Parathyroid adenoma (tissue), 2 donors: ENCODE measurements around the gene MYO3B.

Source experiments
- H2AFZ ChIP-seq: fragments of 300-600 bp; sonication (generic); one replicate; pipeline ENCODE4 v1.7.0; 2017; ENCODE audit warnings: antibody characterized with exemption, mild to moderate bottlenecking
- H3K27ac ChIP-seq: fragments of 300-600 bp; sonication (generic); one replicate; pipeline ENCODE4 v1.7.0; 2017
- H3K27me3 ChIP-seq: fragments of 300-600 bp; sonication (generic); one replicate; pipeline ENCODE4 v1.7.0; 2017; ENCODE audit warnings: low read length; ENCODE audit not compliant: control insufficient read depth, insufficient read depth
- H3K36me3 ChIP-seq: fragments of 300-600 bp; sonication (generic); one replicate; pipeline ENCODE4 v1.7.0; 2017; ENCODE audit warnings: low read length; ENCODE audit not compliant: control insufficient read depth, insufficient read depth
- H3K4me1 ChIP-seq: fragments of 300-600 bp; sonication (generic); one replicate; pipeline ENCODE4 v1.7.0; 2017; ENCODE audit warnings: control low read depth
- H3K4me2 ChIP-seq: fragments of 300-600 bp; sonication (generic); one replicate; pipeline ENCODE4 v1.7.0; 2017; ENCODE audit warnings: low read length
- H3K4me3 ChIP-seq: fragments of 300-600 bp; sonication (generic); one replicate; pipeline ENCODE4 v1.7.0; 2017; ENCODE audit warnings: low read depth, low read length
- H3K79me2 ChIP-seq: fragments of 300-600 bp; sonication (generic); one replicate; pipeline ENCODE4 v1.7.0; 2017; ENCODE audit warnings: control low read depth
- H3K9ac ChIP-seq: fragments of 300-600 bp; sonication (generic); one replicate; pipeline ENCODE4 v1.7.0; 2017; ENCODE audit warnings: mild to moderate bottlenecking
- H3K9me3 ChIP-seq: fragments of 300-600 bp; sonication (generic); one replicate; pipeline ENCODE4 v1.7.0; 2017; ENCODE audit warnings: low read length; ENCODE audit not compliant: control insufficient read depth
- TF ChIP-seq, protein P1 (sequence below): fragments of 300-600 bp; sonication (generic); IDR thresholded peaks from one replicate; pipeline ENCODE4 v1.7.0; 2017; ENCODE audit warnings: antibody characterized with exemption, mild to moderate bottlenecking
- donor health status: primary hyperparathyroidism.

The MYO3B gene

DNA sequence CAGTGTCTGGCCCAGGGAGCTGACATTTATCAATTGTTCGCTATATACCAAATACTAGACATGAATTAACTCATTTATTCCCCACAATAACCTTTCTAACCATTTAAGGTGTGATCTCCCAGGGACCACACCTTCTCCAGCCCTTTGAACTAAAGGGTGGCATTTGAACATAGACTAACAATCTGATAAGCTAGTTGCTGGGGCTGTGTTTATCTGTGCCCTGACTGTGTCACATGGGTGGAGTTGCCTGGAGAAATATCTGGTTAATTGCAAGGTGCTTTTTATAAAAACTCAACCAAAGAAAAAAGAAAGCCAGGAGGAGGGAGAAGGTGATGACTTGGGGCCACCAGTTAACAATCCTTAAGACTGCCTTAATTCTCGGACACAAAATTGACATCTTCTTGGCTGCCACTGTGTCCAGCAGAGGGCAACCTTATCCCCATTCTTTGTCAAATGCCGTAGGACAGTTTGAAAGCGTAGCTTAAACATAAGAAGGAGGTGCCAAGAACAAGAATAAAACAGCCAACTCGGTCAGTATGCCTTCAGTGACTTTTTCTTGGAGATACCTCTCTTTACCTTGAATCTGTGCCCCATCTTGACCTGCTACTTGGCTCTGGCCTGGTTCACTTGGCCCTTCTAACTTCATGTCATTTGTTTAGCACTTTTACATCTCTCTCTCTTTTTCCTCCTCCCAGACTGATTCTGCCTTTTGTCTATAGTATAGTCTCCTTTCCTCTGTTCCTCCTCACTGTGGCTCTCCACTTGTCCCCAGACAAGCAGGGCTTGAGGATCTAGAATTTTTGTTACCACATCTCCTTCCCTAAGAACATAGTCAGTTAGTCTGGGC is 183.4 kb downstream of the MYO3B start:
- Histone ChIP-seq H3K27me3 (no peaks in the 10 kb centered on the region), H3K9me3 (no peaks in the 10 kb centered on the region), H3K4me2 (peak overlapping the region; percentile 40), H3K4me1 (no peaks in the 10 kb centered on the region), H3K4me3 (peak overlapping the region; percentile 4), H3K36me3 (no peaks in the 10 kb centered on the region), H3K9ac (no peak overlapping the region), H3K27ac (no peak overlapping the region), H2AFZ (peak overlapping the region; percentile 68), H3K79me2 (no peaks in the 10 kb centered on the region)
- TF ChIP-seq, protein P1, sequence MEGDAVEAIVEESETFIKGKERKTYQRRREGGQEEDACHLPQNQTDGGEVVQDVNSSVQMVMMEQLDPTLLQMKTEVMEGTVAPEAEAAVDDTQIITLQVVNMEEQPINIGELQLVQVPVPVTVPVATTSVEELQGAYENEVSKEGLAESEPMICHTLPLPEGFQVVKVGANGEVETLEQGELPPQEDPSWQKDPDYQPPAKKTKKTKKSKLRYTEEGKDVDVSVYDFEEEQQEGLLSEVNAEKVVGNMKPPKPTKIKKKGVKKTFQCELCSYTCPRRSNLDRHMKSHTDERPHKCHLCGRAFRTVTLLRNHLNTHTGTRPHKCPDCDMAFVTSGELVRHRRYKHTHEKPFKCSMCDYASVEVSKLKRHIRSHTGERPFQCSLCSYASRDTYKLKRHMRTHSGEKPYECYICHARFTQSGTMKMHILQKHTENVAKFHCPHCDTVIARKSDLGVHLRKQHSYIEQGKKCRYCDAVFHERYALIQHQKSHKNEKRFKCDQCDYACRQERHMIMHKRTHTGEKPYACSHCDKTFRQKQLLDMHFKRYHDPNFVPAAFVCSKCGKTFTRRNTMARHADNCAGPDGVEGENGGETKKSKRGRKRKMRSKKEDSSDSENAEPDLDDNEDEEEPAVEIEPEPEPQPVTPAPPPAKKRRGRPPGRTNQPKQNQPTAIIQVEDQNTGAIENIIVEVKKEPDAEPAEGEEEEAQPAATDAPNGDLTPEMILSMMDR: peak; percentile 58

DNA sequence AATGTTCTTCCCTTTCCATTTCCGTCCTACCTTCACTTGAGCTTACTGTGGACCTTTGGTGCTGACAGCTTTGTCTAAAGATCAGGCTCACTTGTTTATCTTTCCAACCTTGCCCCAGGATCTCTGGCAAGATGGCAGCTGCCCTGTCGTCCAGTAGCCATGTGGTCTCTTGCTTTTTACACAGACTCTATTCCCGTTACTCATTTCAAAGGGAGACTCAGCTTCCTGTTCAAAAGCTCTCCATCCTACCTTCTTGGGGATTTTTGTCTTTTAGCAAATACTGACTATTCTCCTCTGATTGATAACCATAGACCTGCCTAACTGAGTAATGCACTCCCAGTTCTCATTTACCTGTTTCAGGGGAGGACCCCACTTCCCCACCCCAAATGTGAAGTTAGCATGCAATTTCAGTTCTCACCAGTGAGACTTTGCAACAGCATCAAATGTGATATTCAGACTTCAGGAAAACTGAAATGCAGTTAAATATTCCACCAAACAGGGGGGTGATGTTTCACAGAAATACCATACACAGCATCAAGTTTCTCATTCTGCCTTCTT is 184.4 kb downstream of the MYO3B start:
- Histone ChIP-seq H3K79me2 (no peaks in the 10 kb centered on the region), H3K9me3 (no peaks in the 10 kb centered on the region), H3K4me1 (no peaks in the 10 kb centered on the region), H3K27me3 (no peaks in the 10 kb centered on the region), H3K9ac (no peak overlapping the region), H3K4me3 (no peak overlapping the region), H2AFZ (no peak overlapping the region), H3K4me2 (no peak overlapping the region), H3K27ac (no peak overlapping the region), H3K36me3 (no peaks in the 10 kb centered on the region)
- TF ChIP-seq, protein P1: no peak

DNA sequence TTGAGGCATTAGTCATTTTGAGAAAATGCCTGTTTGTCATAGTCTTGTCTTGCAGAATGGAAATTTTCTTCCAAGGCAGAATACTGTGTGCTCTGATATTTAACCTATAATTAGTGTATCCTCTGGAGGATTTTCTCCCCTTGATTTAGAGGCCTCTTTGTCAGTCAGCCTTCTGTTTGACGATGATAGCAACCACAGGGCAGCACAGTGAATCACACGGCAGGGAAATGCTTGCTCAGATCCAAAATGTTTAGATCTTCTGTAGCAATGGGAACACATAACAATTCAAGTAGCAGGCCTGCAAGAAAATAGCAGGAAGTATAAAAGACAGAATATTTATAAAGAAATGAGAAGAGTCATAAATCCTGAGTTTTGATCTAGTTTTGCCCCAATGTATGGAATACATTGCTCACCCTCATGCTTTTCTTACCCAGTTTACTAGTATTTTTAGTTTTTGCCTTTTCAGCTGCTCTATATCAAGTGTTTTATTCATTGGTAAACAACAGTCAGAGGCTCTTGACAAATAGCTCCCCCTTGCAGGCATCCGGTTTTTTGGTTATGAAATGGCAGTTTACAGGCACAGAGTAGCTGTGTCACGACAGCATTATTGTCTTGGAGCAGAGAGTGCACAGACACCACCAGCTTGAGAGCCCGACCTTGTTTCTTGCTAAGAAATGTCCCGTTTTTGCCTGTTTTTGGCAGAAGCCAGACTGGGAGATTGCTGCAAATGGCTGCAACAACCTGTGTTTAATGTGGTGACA is 185.1 kb downstream of the MYO3B start:
- no peaks in the 10 kb centered on the region for H3K27me3 ChIP-seq

DNA sequence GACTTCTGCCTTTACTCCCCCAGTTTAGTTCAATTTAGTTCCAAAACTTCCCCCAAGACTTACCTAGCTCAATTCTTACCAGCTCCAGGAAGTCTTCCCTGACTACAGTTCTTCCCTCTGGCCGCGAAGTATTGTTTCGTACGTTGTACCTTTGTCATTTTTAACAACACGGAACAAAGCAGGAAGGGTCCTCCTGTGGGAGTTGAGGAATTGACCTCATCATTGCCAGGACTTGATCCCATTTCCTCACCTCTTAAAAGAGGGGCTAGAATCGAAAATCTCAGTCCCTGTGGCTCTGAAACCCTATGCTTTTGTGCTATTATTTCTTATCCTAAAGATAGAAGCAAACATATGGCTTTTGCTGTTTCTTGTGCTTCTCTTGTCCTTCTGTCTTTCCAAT is 187.1 kb downstream of the MYO3B start:
- no peaks in the 10 kb centered on the region for H3K4me1 ChIP-seq

More for the DNA sequence above, 185.1 kb downstream of the MYO3B start:
- H3K27ac ChIP-seq: no peak overlapping the region
- no peak overlapping the region for H2AFZ ChIP-seq
- H3K4me2 ChIP-seq: no peak overlapping the region
- H3K4me3 ChIP-seq: no peak overlapping the region
- TF ChIP-seq, protein P1: no peak
- no peak overlapping the region for H3K9ac ChIP-seq
- H3K79me2 ChIP-seq: no peaks in the 10 kb centered on the region
- no peaks in the 10 kb centered on the region for H3K4me1 ChIP-seq
- H3K36me3 ChIP-seq: no peaks in the 10 kb centered on the region
- no peaks in the 10 kb centered on the region for H3K9me3 ChIP-seq

More for the DNA sequence above, 187.1 kb downstream of the MYO3B start:
- H3K4me2 ChIP-seq: no peak overlapping the region
- H3K79me2 ChIP-seq: no peaks in the 10 kb centered on the region
- TF ChIP-seq, protein P1: no peak
- no peaks in the 10 kb centered on the region for H3K9me3 ChIP-seq
- no peaks in the 10 kb centered on the region for H3K27me3 ChIP-seq
- H3K4me3 ChIP-seq: no peak overlapping the region
- no peak overlapping the region for H2AFZ ChIP-seq
- H3K9ac ChIP-seq: no peak overlapping the region
- H3K27ac ChIP-seq: no peak overlapping the region
- H3K36me3 ChIP-seq: no peaks in the 10 kb centered on the region
